DMS79 (cell line): ENCODE data around the gene ESYT2.

Experiments
- DNase-seq: peaks from one replicate; lab custom pipeline; 2025; lab: John Stamatoyannopoulos, UW

ESYT2 gene

DNA sequence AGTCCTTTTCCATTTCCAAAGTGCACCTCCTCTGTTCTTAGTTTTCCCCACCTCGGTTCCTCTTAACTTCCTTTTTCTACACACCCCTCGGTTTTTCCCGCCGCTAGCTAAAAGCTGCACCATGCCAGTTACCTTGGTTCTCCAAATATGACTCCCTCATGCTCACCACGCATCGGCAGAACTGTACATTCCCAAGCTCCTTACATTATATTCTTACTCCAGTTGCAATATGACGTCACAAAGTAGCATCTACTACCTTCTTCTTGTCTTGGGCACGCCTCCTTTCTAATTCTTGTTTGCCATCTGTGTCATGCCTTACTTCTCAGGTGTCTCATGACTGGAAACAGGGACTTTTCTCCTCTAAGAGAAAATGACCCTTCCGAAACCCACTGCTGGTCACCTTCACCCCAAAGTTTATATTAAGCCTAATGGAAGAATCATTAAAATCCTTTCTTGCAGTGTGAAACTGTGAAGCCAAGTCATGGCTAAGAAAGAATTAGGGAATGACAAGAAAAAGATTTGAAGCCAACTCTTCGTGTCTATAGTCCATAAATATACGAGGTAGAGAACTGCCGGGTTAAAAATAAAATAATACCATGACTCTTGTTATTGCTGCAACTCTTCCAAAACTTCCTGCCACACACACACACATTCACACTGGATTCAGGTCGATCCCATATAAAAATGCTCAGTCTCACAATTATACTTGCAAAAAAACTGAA, 1.7 kb downstream of the ESYT2 start:
- DNase-seq = no peak

DNA sequence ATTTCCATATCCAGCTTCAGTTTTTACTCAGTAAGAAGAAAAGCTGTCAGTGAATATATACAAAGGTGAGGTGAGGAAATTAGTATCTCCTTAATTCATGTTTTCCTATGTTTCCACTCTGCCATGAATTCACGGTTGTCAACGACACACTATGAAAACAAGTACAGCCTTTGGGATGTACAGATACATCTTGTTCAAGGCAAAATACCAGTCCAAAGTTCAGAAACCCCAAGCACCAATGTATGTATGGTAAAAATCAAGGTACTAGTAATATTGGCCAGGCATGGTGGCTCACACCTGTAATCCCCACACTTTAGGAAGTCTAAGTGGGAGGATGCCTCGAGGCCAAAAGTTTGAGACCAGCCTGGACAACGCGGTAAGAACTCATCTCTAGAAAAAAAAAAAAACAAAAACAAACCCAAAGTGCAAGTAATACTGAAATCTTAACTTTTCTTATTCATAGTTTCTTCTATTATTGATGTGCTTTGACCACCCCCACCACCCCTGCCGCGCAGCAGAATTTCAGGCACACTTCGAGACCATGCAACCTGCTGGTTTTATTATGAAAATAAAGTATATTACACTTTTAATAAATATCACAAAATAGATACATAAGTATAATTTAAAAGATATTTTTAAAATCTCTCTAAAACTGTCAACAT, 3.5 kb downstream of the ESYT2 start:
- DNase-seq = no peak

- DNase-seq = no peak
These were observed 5.3 kb downstream of the ESYT2 start for GRCh38 chr7:158824028-158824427.

DNA sequence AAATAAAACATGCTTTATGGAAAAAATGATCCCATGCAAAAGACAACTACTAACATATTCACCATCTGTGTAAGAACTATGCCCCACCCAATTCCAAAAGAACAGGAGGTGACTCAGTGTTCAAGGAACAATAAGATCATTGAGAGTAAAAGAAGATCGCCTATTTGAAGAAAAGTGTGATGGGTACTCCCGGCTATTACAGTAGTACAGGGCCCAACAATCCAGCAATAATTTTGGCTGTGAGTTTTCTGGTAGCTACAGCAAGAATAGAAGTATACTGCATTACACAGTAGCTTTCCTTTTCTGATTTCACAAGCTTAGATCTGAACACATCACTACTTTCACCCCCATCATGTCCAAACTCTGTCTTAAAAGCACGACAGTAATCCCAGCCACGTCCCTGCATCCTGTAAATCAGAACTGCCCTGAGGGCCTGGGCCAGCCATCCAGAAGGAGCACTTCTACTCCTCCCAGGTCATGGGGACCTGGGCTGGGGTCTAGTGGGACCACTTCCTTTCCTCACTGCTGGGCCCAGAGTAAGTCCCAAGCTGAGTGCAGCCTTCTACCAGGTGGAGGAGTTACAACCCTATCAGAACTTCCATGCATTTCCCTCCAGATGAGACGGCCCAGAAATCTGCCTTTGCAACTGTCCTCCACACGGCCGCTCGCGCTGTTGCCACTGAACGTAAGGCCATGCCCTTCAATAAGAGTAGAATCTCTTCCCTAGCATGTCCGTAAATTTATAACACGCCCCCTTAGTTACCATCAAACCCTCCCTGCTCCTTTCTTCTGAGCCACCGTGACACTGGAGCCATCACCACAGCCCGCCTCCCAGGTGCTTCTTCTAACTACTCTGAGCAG, 7.9 kb downstream of the ESYT2 start:
- no peak for DNase-seq

DNA sequence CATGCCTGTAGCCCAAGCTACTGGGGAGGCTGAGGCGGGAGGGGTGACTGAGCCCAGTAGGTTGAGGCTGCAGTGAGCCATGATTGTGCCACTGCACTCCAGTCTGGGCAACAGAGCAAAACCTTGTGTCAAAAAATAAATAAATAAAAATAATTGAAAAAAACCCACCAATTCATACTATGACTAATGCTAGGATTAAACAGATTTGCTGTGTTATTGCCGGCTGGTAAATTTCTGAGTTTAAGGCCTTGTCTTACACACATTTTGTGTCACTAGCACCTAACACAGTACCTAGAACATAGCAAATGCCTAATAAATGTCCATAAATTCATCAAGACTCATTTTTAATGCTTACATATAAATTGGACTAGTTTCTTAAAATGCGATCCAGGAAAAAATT, 8.7 kb downstream of the ESYT2 start:
- DNase-seq = no peak

DNA sequence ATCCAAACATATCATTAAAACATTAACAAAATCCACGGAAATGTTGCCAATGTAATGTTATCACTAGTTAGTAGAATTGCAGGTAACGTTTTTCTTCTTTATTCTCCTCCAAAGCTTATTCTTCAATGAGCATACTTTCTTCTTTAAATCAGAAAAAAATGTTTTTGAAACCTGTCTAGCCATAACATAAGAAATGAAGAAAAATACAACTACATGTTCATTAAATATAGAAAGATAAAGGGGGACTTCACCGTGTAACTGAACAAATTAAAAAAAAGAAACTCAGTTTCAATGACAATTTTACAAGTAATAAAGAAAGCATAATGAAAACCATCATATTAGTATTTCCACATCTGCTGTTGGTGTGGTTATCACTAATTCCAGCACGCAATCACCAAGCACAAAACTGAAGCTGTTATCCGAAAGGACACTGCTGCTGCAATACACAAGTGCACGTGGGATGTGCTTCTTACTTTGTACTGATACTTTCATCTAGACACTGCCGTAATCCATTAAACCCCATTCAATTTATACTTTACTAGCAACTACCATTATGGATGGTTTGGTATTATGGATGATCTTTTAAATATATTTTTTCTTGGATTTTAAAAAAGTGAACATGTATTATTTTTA, 9.6 kb downstream of the ESYT2 start:
- no peak for DNase-seq

DNA sequence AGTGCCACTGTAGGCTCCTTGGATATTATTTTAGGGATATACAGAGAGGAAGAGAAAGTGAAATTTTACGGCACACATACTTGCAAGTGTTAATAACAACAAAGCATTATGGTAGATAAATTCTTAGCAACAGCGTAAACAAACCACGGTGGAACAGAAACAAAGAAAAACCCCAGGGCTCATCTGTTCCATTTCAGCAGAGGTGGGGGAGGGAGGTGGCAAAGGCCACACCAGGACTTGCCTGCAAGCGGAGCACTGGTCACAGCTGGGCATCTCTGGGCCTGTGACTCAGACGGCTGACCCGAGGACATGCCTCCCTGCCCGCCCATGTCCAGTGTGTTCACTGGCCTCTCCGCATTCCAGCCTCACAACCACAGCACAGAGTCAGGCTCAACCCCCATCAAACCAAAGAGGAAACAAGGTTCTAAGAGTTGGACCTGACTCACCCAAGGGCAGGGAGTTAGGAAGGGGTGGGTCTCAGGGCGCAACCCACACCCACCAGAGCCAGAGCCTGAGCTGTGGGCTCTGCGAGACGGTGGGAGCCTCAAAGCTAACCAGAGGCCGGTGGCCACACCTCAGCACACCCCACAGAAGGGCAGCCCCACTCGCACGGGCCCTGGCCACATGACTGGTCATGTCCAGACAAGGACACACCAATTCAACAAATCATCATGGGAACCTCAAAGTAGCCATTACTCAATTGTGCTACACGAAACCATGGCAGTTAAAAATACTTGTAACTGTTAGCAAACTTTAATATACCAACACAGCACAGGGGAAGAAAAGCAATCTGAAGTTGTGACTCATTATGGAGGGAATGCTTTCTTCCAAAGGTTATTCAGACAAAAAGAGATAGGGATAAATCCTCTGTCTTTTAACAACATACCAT, 10.7 kb downstream of the ESYT2 start:
- DNase-seq = no peak

DNA sequence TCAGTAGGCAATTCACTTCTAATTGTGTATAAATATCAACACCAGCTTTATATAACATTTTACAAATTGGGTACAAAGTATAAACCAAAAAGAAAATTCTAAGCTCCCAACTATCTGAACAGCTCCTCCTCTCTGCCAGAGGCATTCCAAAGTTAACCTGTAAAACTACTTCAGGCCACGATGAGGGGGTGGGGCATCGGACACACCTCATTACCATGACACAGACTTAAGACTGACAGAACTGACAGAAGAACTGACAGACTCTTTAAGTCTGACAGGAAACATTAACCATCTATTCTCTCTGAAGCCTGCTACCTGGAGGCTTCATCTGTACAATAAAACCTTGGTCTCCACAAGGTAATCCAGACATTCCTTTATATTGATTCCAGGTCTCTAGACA, 12.3 kb downstream of the ESYT2 start:
- DNase-seq = no peak

- no peak for DNase-seq
These were observed 13.0 kb downstream of the ESYT2 start for GRCh38 chr7:158816271-158816670.

GRCh38 chr7:158815800-158816128, 13.5 kb downstream of the ESYT2 start:
- DNase-seq = no peak

GRCh38 chr7:158815083-158815799, 14.1 kb downstream of the ESYT2 start:
- DNase-seq = no peak

DNA sequence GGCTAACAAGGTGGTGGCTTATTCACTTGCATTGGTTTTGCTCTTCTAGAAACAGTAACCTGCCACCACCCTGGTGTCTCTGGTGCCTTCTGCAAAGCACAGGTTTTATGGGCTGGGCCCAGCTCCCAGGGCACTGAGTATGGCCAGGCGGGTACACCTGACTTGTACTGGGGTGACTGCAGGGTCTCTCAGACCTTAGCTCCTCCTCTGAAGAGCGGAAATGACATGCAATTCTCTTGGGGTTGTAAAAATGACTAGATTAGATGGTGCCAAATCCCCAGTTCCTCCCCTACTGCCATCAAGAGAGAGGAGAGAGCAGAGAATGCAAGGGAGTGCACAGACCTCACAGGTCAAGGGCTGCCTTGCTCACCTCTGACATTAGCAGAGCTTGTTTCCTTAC, 14.7 kb downstream of the ESYT2 start:
- DNase-seq = no peak

DNA sequence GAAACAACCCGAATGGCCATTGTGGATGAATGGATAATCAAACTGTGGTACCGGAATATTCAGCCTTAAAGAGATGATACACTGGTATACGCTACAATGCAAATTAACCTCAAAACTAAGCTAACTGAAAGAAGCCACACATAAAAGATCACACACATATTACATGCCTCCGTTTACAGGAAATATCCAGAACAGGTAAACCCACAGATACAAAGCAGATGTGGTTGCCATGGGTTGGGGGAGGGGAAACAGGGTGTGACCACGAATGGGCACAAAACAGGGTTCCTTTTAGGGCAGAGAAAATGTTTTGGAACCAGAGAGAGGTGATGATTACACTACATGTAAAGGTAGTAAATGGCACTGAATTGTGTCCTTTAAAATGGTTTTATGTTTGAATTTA, 16.6 kb downstream of the ESYT2 start:
- DNase-seq = no peak

DNA sequence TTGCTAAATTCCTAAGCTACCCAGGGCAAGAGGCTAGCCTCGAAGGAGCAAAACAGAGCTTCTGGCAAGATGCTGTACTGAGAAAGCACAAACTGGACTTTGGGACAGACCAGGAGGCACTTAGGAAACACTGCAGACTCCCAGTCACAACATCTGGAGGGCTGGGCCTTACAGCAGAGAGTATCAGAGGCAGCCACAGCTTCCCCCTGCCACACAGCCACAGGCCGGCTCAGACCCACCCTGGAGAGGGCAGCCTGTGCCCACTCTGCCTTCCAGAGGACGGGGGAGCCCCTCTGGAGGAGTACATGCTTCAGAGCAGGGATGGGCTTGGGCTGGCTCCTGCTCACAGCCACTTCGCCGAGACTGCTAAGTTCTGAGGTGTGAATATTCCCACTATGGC, 17.4 kb downstream of the ESYT2 start:
- DNase-seq = no peak

GRCh38 chr7:158811461-158811860, 17.8 kb downstream of the ESYT2 start:
- DNase-seq = no peak

GRCh38 chr7:158810846-158811245, 18.5 kb downstream of the ESYT2 start:
- no peak for DNase-seq

DNA sequence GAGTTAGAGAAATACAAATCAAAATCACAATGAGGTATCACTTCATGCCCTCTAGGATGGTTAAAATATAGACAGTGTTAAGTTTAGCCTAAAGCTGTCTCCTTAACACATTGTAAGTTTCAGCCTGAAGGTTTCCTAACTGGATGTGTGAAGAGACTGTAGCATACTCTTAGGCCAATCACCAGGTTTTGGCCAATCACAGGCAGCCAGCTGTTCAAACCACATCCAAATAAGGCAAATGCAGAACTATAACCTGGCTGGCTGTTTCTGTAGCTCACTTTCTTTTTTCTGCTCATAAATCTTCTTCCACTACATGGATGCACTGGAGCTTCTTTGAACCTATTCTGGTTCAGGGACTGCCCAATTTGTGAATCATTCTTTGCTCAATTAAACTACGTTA, 19.7 kb downstream of the ESYT2 start:
- no peak for DNase-seq

DNA sequence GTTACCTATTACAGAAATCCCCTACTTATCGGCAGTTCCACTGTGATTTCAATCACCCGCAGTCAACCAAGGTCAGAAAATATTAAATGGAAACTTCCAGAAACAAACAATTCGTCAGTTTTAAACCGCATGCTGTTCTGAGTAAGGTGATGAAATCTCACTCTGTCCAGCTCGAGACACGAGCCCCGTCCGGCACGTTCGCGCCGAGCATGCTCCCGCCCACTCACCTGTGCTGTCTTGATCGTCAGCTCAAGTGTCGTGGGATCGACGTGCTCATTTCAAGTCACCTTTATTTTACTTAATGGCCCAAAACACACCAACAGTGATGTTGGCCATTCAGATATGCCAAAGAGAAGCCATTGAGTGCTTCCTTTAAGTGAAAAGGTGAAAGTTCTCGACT, 21.2 kb downstream of the ESYT2 start:
- DNase-seq = no peak

DNA sequence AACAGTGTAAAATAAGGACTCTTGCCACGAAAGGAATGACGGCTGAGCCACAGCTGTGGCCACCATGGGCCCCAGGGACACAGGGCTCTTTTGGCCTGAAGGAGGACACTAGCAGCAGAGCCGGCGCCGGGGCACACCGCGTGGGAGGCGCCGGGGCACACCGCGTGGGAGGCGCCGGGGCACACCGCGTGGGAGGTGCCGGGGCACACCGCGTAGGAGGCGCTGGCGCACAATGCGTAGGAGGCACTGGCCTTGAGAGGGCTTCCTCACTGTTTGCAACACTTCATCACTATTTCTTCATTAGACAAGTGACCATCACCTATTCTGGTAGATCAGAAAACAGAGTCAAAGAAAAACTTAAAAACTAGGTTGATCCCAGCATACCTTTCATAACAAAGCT, 23.4 kb downstream of the ESYT2 start:
- no peak for DNase-seq

GRCh38 chr7:158805414-158805813, 23.9 kb downstream of the ESYT2 start:
- no peak for DNase-seq

- no peak for DNase-seq
These were observed 25.0 kb downstream of the ESYT2 start for GRCh38 chr7:158804335-158804734.
